ENCODE results near the gene NAPSA.

GRCh38 chr19:50392759-50393158 lies 27.3 kb upstream of the NAPSA start:
- TF ChIP-seq ZBTB7A (IDR thresholded peaks at IDR 0.05; ENCODE audit: borderline replicate concordance, control insufficient read depth, low read depth, low read length) (no peak), POLR2A (conservative IDR thresholded peaks at IDR 0.05) (no peak), ZFX (CRISPR knock-in tag; IDR thresholded peaks at IDR 0.05) (no peak), POLR2AphosphoS5 (IDR thresholded peaks at IDR 0.05; ENCODE audit: control insufficient read depth, insufficient read depth, low read depth, low read length) (no peak), PRPF4 (IDR thresholded peaks at IDR 0.05; ENCODE audit: insufficient read depth, low read depth, low read length, poor library complexity, severe bottlenecking) (no peak), GTF3C2 (IDR thresholded peaks at IDR 0.05; ENCODE audit: borderline replicate concordance, extremely low read depth, insufficient read length) (no peak), ELF1 (tag; IDR thresholded peaks at IDR 0.05) (no peak), SPI1 (IDR thresholded peaks at IDR 0.05; ENCODE audit: borderline replicate concordance, low read depth, low read length) (no peak), E2F5 (CRISPR knock-in tag; IDR thresholded peaks at IDR 0.05) (no peak)

All from K562 (cell line).